Astrocyte (in vitro differentiated cells and primary cell): Measurements from ENCODE around the gene MCM7. TPM values are rescaled to one million over a fixed set of nuclear protein-coding genes. Genes with fewer than 3 reads are reported as not detected.

Experiments used
- DNase-seq: peaks from one replicate; pipeline ENCODE4 v3.0.0-alpha.2; 2010; ENCODE audit warnings: low read depth
- FAIRE-seq: peaks from 2 replicates; lab custom pipeline; 2011; peaks lifted over from hg19 to GRCh38; lab: Jason Lieb, UNC
- H2AFZ ChIP-seq: 2 replicates; pipeline ENCODE4 v1.6.0; 2012; ENCODE audit warnings: low read depth, low read length, inconsistent platforms
- H3K27ac ChIP-seq: 2 replicates; pipeline ENCODE4 v1.5.1; 2011; ENCODE audit warnings: low read depth, low read length, inconsistent platforms
- H3K27me3 ChIP-seq: 2 replicates; pipeline ENCODE4 v1.6.0; 2011; ENCODE audit warnings: low read length, inconsistent platforms; ENCODE audit not compliant: insufficient read depth
- H3K36me3 ChIP-seq: 2 replicates; pipeline ENCODE4 v1.5.1; 2011; ENCODE audit warnings: low read length, inconsistent platforms; ENCODE audit not compliant: insufficient read depth
- H3K4me1 ChIP-seq: 2 replicates; pipeline ENCODE4 v1.5.1; 2011; ENCODE audit warnings: low read length, inconsistent platforms; ENCODE audit not compliant: insufficient read depth
- H3K4me2 ChIP-seq: 2 replicates; pipeline ENCODE4 v1.6.0; 2012; ENCODE audit warnings: low read length, inconsistent platforms
- H3K4me3 ChIP-seq: 2 replicates; pipeline ENCODE4 v1.5.1; 2011; ENCODE audit warnings: low read depth, mild to moderate bottlenecking, low read length, inconsistent platforms; ENCODE audit not compliant: insufficient read depth
- H3K79me2 ChIP-seq: 2 replicates; pipeline ENCODE4 v1.6.0; 2012; ENCODE audit warnings: mild to moderate bottlenecking, low read length, inconsistent platforms; ENCODE audit not compliant: insufficient read depth
- H3K9ac ChIP-seq: 2 replicates; pipeline ENCODE4 v1.6.0; 2012; ENCODE audit warnings: mild to moderate bottlenecking, low read length, inconsistent platforms
- H3K9me3 ChIP-seq: 2 replicates; pipeline ENCODE4 v1.5.1; 2012; ENCODE audit warnings: low read depth, mild to moderate bottlenecking, low read length, inconsistent platforms; ENCODE audit not compliant: insufficient read depth
- H4K20me1 ChIP-seq: 2 replicates; pipeline ENCODE4 v1.6.0; 2012; ENCODE audit warnings: low read length, inconsistent platforms; ENCODE audit not compliant: insufficient read depth
- H3K27ac Mint-ChIP-seq: one replicate; pipeline ENCODE4 v1.8.0; 2021; ENCODE audit warnings: mild to moderate bottlenecking, mixed read lengths; ENCODE audit not compliant: unreplicated experiment
- H3K27me3 Mint-ChIP-seq: one replicate; pipeline ENCODE4 v1.8.0; 2021; ENCODE audit warnings: low read depth, mixed read lengths; ENCODE audit not compliant: unreplicated experiment
- H3K36me3 Mint-ChIP-seq: one replicate; pipeline ENCODE4 v1.8.0; 2021; ENCODE audit warnings: low read depth, mixed read lengths; ENCODE audit not compliant: unreplicated experiment
- H3K4me1 Mint-ChIP-seq: one replicate; pipeline ENCODE4 v1.8.0; 2021; ENCODE audit warnings: low read depth, mixed read lengths; ENCODE audit not compliant: unreplicated experiment
- H3K4me3 Mint-ChIP-seq: one replicate; pipeline ENCODE4 v1.8.0; 2021; ENCODE audit warnings: mild to moderate bottlenecking, moderate library complexity, mixed read lengths; ENCODE audit not compliant: unreplicated experiment
- H3K9me3 Mint-ChIP-seq: one replicate; pipeline ENCODE4 v1.8.0; 2021; ENCODE audit warnings: mild to moderate bottlenecking, mixed read lengths; ENCODE audit not compliant: unreplicated experiment
- CTCF ChIP-seq: IDR thresholded peaks from 2 replicates; pipeline ENCODE4 v1.5.1; 2011; ENCODE audit warnings: low read depth, mild to moderate bottlenecking, inconsistent platforms, low read length, moderate library complexity; ENCODE audit not compliant: insufficient read depth
- EZH2 ChIP-seq: IDR thresholded peaks from 2 replicates; pipeline ENCODE4 v1.6.1; 2012; ENCODE audit warnings: mild to moderate bottlenecking, low read length, inconsistent platforms; ENCODE audit not compliant: insufficient read depth
- total RNA-seq: library from RNA; stranded (reverse); gene quantifications from 2 replicates; pipeline ENCODE4 v1.2.1, GENCODE V29; 2021

The MCM7 gene
- total RNA-seq, 1 donor from 2014 or later: 55.2 TPM

DNA sequence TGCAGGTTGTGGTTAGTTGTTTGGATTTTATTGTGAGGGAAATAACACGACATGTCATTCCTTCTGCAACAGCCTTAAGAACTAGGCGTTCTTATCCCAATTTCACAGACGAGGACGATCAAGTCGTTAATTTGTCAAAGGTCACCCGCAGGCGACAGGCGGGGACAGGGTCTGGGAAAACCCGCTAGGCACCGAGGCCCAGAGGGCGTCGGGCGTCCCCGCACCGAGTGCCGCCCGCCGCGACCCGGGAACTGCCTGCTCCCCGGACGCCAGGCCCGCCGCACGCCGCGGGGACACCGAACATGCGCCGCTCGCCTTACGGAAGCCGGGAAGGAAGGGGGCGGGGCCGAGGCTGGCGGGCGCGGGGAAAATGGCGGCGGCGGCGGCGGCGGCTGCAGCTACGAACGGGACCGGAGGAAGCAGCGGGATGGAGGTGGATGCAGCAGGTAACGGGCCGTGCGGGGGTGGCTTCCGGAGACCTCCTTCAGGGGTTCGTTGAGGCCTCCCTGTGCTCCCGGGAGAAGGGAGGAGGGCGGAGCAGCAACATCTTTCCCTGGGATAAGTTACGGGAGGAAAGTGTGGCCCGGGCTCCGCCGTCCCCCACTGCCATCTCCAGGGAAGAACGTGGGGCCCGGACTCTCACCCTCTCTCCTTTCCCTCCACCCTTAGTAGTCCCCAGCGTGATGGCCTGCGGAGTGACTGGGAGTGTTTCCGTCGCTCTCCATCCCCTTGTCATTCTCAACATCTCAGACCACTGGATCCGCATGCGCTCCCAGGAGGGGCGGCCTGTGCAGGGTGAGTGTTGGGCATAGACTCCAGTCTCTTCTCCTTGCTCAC lies 12.4 kb downstream of the MCM7 start, which contains the start of gene COPS6:
Gene COPS6, plus strand, starts transcription at position 349 of the 837 bp plus-strand sequence. Its CDS starts 22 bp downstream, at position 371.
- H3K4me1 Mint-ChIP-seq: peaks cover 11% of the 10 kb centered on the region
- Histone ChIP-seq H3K79me2 (peaks cover 52% of the 10 kb centered on the region), H3K4me1 (peaks cover 57% of the 10 kb centered on the region), H3K27me3 (no peaks in the 10 kb centered on the region), H4K20me1 (peaks cover 34% of the 10 kb centered on the region), H3K4me2 (peak within 1 kb of the TSS; percentile 94), H3K36me3 (peaks cover 37% of the 10 kb centered on the region), H3K4me3 (peak within 1 kb of the TSS; percentile 93), H3K9ac (peak within 1 kb of the TSS; percentile 97), H2AFZ (peak within 1 kb of the TSS; percentile 89), H3K9me3 (no peaks in the 10 kb centered on the region), H3K27ac (peak within 1 kb of the TSS; percentile 84)
- DNase-seq (peak; percentile 58), FAIRE-seq (no peak)
- TF ChIP-seq EZH2: no peak
- TF ChIP-seq CTCF: no peak
- H3K27me3 Mint-ChIP-seq: no peaks in the 10 kb centered on the region
- peak within 1 kb of the TSS; percentile 95 for H3K4me3 Mint-ChIP-seq
- H3K36me3 Mint-ChIP-seq: peaks cover 19% of the 10 kb centered on the region
- H3K9me3 Mint-ChIP-seq: no peaks in the 10 kb centered on the region
- peak within 1 kb of the TSS; percentile 84 for H3K27ac Mint-ChIP-seq

- peaks cover 28% of the 10 kb centered on the region for H4K20me1 ChIP-seq
- H3K27me3 ChIP-seq: no peaks in the 10 kb centered on the region
These were observed 13.0 kb downstream of the MCM7 start for GRCh38 chr7:100088095-100088620.

More at GRCh38 chr7:100088095-100088620, 13.0 kb downstream of the MCM7 start:
- H3K4me2 ChIP-seq: peak overlapping the region; percentile 94
- H3K9me3 ChIP-seq: no peaks in the 10 kb centered on the region
- H3K27ac ChIP-seq: peak overlapping the region; percentile 84
- Mint-ChIP-seq H3K4me3 (peak overlapping the region; percentile 95), H3K27ac (peak overlapping the region; percentile 44), H3K36me3 (peaks cover 16% of the 10 kb centered on the region), H3K9me3 (no peaks in the 10 kb centered on the region), H3K27me3 (no peaks in the 10 kb centered on the region), H3K4me1 (peaks cover 11% of the 10 kb centered on the region)
- peak overlapping the region; percentile 93 for H3K4me3 ChIP-seq
- peak overlapping the region; percentile 97 for H3K9ac ChIP-seq
- peaks cover 52% of the 10 kb centered on the region for H3K4me1 ChIP-seq
- H2AFZ ChIP-seq: peak overlapping the region; percentile 77
- peaks cover 30% of the 10 kb centered on the region for H3K36me3 ChIP-seq
- H3K79me2 ChIP-seq: peaks cover 45% of the 10 kb centered on the region
- FAIRE-seq (no peak), DNase-seq (no peak)
- no peak for TF ChIP-seq CTCF
- TF ChIP-seq EZH2: no peak
